GM19099 (cell line): ENCODE data around the gene ATIC.

Experiments used
- POLR2A ChIP-seq: IDR thresholded peaks from 3 replicates; pipeline ENCODE4 v1.6.1; 2011; ENCODE audit warnings: low read depth; ENCODE audit not compliant: insufficient read length; ENCODE audit errors: extremely low read depth

Gene ATIC

DNA sequence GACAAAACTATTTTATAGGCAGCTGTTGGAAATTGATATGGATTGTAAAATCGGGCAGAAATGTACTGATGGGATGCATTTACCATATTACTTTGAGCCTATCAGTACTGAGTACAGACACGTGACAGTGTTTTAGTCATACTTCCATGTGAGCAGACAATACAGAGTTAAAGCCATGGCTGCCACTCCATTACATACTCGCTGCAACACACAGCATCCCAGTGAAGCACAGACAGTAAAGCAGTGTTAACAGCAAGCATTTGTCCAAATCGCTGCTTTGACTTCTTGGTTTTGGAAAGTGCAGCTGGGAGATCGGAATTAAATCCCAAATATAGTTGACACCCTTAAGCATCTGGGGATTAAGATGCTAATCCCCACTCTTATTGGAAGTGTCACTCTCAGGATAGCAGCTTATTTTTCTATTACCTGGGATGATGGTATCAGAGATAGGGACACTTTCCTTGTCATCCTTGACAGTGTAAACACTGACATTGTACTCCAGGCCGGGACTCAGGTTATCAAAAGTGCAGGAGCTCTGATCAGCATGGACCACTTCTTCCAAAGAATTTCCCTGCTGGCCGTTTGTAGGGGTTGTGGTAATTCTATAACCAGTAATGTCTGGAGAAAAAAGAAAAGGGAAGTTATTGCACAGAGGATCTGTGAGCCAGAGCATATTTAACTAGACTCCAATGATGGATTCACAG, 82.4 kb downstream of the ATIC start:
- no peak for TF ChIP-seq POLR2A

DNA sequence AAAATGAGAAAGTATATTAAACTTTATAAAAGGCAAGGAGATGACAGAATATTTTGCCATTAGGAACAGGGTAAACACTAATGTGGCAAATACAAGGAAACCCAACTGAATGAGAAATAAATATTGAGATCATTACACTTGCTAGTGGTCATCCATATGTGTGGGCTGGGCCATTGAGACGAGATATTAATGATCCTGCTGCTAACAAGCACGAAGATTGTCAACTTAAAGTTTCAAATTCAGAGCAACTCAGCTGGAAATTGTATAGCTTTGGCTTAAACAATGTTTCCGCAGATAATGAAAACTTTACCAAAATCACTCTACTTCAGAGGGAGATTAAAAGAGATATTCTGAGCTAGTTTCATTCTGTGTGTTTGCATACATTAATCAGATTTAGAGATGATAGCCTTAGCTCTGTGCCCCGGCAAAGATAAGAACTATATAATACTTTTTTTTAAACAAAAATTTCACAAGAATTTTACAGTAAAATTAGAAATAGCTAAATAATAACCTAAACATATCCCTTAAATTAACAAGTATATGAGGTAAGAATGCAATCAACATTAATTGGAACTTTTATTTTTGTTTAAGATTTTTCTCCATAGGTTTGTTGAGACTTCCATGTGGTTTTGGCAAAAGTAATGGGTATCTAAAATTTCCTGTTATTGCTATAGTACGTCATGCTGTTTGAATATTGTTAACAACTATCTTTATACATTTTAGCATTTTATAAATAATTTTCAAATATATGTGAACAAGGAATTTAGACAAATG, 84.0 kb downstream of the ATIC start:
- TF ChIP-seq POLR2A, result no peak

DNA sequence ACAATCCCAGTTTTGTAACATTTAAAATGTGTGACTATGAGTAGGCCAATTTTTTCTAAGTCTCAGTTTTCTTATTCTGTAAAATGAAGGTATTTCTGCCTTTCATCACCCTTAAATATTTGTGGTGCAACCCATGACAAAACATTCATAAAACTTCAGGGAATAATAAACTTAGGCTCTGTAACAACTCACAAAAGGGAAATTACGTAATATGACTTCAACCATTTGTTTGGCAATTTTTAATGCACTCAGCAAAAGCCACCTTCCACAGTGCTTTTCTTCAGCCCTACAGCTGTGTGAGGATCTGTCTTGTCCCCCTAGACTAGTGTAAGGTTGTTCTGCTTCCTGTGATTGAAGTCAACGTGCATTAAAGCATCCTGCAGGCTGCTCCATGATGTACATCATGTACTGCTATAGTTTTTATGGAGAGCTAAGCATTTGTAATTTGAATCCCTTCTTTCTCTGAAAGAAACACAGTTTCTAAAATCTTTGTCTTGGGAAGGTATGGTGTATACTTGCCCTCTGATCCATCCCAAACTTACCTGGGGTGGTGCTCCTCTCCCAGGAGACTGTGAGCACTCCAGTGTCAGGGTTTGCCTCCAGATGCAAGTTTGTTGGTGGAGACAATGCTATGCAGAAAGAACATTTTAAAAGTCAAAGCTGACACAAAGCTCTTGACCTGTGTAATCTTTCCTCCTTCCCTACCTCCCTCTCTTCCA, 84.9 kb downstream of the ATIC start:
- TF ChIP-seq POLR2A, result no peak

DNA sequence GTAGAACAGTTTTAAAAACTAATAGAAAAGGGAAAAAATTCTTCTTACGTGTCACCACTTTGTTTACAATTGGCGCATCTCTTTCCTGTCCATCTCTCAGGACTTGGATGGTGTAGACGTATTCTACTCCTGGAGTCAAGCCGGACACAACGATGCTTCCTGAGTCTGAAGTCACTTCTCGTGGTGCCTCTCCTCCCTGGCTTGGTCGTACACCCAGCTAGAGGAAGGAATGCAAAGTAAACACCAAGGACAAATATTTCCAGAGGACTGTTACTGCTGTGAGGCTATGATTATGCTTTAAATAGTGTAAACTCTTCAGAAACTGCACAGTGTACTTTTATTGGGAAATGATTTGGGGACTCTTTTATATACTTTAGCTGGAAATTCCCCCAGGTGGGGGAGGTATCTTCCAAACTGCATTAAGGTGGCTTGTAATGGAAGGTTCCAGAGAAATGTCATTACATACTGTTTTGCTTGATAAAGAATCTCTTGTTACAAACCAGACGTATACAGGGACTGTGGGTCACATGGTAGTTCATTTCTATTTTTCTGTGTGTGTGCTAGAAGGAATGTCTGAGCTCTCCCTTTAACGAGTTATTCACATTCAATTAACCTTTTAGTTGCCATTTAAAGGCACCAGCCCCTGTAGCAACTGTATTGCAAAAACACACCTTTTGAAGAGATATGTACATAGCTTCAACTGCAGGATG, 85.9 kb downstream of the ATIC start:
- TF ChIP-seq POLR2A, result no peak

DNA sequence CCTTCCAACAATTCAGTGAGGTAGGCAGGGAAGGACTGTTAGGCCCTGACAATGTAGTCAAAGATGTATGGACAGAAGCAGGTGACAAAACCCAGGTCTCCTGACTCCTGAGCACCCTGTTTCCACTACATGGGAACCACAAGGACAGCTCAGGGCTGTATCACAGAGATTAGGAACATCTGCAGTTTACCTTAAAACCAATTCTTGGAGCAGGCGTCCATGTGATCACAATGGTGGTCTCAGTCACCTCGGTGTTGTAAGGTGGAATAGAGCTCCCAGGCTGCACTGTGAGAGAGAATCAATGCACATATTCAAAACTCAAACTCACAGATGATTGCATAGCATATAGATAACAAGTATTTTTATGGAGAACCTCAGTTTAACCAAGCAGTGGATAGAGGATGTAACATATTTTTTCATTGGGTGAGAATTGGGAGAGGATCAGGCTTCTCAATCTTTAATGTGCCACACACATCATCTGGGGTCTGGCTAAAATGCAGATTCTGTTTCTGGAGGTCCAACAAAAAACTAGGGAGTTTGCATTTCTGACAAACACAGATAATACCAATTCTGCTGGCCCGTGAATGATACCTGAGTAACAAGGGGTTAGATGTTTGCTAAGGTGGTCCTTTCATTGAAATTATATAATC, 87.3 kb downstream of the ATIC start:
- no peak for TF ChIP-seq POLR2A
